SK-N-MC (cell line): Measurements from ENCODE around the gene C3orf33.

Experiments used
- EZH2 ChIP-seq: fragments of 200-600 bp; sonication (generic); IDR thresholded peaks from one replicate; pipeline ENCODE4 v1.6.1; 2017; ENCODE audit warnings: antibody characterized with exemption
- FOXP2 ChIP-seq: optimal IDR thresholded peaks from 2 replicates; pipeline ENCODE3; 2011; ENCODE audit warnings: mild to moderate bottlenecking, moderate library complexity; ENCODE audit not compliant: insufficient read depth; ENCODE audit errors: extremely low read length, control extremely low read depth
- POLR2AphosphoS5 ChIP-seq: IDR thresholded peaks from 2 replicates; pipeline ENCODE4 v1.6.1; 2012; ENCODE audit warnings: mild to moderate bottlenecking, low read depth, low read length, borderline replicate concordance

DNA sequence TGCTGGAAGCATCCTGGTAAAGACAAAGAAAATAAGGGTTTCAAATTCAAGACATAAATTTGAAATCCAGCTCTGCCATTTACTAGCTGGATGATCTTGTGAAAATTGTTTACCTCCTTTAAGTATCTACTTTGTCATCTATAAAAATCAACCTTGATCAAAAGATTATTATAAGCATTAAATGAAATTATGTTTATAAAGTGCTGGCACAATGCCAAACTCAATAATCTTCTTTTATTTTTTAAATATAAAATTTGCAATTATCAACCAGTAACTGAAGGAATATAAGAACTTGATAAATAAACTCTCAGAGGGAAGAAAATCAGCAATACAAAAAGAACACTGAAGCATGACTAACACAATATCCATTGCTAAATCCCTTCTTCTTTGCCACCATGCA, 25.8 kb downstream of the C3orf33 start:
- TF ChIP-seq POLR2AphosphoS5 = no peak
- TF ChIP-seq EZH2 = no peak
- no peak for TF ChIP-seq FOXP2
